NCI-H1092 treated with DMSO at 0.1 percent for 48 hours (cell line): ENCODE measurements around the gene ABCA1.
"Not testable (repeated sequence)": the region's sequence is repeated elsewhere in the genome, so short reads cannot be mapped to it uniquely, and the experiment has no call there.

Experiments used
- DNase-seq: peaks from one replicate; lab custom pipeline; 2025; lab: John Stamatoyannopoulos, UW

ABCA1 gene, protein sequence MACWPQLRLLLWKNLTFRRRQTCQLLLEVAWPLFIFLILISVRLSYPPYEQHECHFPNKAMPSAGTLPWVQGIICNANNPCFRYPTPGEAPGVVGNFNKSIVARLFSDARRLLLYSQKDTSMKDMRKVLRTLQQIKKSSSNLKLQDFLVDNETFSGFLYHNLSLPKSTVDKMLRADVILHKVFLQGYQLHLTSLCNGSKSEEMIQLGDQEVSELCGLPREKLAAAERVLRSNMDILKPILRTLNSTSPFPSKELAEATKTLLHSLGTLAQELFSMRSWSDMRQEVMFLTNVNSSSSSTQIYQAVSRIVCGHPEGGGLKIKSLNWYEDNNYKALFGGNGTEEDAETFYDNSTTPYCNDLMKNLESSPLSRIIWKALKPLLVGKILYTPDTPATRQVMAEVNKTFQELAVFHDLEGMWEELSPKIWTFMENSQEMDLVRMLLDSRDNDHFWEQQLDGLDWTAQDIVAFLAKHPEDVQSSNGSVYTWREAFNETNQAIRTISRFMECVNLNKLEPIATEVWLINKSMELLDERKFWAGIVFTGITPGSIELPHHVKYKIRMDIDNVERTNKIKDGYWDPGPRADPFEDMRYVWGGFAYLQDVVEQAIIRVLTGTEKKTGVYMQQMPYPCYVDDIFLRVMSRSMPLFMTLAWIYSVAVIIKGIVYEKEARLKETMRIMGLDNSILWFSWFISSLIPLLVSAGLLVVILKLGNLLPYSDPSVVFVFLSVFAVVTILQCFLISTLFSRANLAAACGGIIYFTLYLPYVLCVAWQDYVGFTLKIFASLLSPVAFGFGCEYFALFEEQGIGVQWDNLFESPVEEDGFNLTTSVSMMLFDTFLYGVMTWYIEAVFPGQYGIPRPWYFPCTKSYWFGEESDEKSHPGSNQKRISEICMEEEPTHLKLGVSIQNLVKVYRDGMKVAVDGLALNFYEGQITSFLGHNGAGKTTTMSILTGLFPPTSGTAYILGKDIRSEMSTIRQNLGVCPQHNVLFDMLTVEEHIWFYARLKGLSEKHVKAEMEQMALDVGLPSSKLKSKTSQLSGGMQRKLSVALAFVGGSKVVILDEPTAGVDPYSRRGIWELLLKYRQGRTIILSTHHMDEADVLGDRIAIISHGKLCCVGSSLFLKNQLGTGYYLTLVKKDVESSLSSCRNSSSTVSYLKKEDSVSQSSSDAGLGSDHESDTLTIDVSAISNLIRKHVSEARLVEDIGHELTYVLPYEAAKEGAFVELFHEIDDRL (N-terminal part only)

DNA sequence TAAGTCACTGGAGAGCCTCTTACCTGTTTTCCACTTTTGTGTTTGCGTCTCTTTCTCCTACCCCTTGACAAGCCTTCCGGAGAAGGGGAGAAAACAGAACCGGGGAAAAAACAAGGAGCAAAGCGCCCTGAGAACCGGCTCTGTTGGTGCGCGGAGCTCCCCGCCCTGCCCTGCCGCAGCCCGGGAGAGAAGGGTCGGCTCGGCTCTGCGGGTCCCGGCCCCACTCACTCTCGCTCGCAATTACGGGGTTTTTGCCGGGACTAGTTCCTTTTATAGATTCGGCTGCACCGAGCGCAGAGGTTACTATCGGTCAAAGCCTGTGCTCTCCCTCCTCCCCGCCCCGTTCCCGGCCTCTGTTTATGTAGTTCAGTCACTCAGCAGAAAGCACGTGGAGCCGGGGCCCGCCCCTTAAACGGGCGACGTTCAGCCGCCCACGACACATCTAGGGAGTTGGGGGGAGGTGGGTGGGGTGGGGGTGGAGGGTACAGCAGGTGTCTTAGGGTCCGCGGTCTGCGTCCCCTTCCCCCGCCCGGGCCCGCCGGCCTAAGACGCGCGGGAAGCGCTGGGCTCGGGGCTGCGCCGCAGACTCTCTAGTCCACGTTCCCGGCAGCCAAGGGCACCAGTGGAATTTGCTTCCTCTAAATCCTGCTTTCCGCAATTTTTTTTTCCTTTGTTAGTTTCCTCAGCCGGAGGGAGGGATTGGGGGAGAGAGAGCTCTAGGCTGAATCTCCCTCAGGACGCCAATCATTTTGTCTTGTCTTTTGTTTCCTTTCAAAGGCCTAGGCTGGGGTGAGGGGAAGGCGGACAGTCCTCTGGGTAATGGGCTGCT, at the start of gene ABCA1:
ABCA1 (minus strand) TSS at position 244 of the 829 bp plus-strand sequence. CDS start 24,476 bp downstream, outside the sequence.
- DNase-seq = peak; percentile 52

DNA sequence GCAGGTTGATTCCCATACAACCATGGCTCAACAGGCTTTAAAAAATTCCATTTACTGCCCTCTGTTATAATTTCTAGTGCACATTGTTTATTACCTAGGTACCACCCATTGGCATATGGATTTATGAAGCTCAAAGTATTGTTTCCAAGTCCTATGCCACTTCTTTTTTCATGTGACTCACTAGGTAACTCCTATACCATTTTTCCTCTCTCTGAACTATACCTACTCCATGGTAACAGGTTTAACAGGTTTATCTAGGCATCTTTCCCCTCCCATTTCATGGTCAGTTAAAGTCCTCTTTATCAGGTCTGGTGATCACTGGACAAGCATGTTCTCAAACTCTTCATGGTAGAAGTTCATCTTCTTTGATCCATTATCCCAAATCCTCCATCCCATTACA, 49.6 kb upstream of the ABCA1 start:
- no peak for DNase-seq

DNA sequence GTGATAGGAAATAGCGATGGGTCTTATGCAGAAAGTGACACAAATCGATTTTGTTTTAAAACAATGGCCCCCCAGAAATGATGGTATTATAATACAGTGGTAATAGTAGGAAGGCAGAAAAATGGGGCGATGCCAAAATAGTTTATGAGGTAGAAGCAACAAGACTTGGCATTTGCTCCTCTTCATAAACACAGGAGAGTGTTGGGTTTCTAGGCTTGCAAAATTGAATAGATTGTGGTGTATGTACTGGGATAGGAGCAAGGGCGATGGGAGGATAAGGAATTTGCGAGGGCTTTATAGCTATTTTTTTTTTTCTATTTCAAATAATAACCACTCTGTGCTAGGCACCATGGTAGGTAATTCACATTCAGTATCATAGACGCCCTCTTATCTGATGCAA, 49.2 kb upstream of the ABCA1 start:
- DNase-seq = no peak

DNA sequence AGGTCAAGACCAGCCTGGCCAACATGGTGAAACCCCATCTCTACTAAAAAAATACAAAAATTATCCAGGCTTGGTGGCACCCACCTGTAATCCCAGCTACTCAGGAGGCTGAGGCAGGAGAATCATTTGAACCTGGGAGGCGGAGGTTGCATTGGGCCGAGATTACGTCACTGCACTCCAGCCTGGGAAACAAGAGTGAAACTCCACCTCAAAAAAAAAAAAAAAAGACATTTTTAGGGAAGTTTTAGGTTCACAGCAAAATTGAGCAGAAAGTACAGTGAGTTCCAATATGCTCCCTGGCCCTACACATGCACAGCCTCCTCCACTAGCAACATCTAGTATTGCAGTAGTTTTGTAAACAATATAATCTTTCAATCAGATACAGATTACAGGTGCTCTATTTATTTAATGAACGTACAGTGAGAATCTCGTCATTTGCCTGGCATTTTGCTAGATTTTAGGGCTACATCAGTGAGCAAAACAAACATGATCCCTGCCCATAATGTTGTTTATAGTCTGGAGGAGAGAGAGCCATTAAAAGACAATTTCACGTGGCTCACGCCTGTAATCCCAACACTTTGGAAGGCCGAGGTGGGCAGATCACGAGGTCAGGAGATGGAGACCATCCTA, 48.1 kb upstream of the ABCA1 start:
- not testable (repeated sequence) for DNase-seq

DNA sequence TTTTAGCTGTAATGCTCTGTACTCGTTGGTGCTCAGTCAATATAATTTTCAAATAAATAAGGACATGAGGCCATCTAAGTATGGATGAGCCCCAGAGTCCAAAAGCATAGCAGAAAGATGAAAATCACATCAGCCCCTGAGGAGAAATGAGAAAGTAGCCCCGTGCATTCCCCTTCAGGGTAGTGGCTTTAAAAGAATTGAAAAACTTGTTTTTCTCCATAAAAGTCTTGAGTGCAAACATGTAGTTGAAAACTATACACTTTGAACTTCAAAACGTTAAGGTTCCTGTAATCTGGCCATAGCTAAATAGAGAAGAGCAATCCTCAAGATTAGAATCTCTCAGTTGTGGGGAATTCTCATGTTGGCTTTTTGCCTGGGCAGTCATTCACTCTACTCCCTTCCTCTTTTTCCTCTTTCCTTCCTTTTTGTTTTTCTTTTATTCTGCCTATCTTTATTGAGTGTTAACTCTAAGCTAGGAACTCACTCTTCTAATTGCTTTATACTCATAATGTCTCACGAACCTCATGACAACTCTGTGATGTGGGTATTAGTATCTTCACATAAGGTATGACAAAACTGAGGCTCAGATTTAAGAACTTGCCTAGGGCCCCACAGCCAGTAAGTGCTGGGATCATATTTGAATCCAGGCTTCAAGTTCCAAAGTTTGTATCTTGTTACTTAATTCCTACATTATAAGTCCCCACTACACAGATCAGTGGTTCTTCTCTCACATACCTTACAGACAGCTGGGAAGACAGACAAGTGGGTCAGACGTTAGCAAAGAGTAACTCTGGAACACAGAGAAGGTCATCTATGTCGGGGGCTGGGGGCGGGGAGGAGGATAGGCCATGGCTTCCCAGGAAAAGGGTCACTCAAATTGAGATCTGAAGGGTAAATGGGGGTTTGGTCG, 46.4 kb upstream of the ABCA1 start:
- DNase-seq = no peak

DNA sequence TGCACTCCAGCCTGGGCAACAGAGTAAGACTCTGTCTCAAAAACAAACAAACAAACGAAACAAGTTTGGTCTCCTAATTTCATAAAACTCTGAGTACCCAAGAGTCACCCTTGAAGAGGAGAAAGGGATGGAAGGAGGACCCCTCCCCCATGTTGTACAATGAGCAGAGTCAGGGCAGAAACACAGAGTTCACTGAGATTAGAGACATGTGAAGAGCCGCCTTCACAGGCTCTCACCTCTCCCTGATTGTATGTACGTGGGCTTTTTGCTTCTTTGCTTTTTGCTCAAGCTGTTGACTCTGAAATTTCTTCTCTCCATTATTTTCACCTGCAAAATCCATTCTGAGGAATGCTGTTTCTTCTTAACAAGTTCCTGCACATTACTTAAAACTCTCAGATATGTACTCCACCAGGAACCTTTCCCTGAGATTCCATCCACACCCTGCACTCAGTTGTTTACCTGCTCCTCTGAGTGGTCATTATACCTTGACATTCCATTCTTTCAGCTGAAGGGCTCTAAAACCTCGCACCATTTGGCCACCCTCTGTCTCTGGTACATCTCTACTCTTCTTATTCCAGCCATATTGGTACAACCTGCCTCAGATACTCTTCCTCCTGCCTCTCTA, 44.4 kb upstream of the ABCA1 start:
- DNase-seq = no peak

DNA sequence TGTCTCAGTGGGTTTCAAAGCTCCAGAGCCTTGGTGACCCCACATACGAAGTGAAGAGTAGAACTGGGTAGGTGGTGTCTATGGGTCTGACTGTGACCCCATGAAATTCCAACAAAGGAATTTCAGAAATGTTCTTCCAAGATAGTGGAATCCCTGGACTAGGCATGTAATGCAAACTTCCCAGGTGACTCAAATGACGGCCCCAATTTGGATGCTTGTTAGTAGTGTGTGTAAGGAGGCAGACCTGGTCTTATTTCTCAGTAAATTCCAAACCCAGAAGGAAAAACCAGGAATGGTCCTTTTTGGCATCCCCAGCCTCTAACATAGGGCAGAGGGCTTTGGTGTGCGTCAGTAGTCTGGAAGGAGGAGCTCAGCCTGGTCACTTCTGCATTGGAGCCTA, 43.6 kb upstream of the ABCA1 start:
- DNase-seq = no peak

DNA sequence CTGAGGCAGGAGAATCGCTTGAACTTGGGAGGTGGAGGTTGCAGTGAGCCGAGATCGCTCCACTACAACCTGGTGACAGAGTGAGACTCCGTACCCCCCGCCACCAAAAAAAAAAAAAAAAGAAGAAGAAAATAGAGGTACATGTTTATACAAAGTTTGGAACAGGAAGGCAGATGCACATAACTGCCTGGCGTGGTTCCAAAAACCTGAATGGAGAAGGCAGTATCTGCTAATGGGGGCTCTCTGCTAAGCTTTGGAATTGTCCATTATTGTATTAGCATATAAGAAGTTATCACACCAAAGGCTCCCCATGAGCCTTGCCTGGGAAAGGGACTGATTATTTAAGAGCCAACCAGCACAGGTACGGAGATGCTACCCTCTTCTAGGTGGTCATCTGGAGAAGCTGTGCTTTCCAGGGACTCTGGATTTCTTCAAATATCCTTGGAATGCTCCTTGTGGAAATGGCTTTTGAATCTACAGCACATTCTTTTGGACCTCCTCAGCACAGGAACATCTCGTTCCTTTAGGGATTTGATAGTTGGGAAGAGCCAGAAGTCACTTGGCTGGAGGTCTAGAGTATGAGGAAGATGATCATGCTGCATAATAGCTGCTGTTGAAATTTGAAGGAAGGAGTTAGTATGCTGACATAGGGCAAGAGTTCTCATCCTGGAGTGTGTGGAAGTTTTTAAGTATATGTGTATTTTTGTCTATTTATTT, 42.5 kb upstream of the ABCA1 start:
- no peak for DNase-seq

DNA sequence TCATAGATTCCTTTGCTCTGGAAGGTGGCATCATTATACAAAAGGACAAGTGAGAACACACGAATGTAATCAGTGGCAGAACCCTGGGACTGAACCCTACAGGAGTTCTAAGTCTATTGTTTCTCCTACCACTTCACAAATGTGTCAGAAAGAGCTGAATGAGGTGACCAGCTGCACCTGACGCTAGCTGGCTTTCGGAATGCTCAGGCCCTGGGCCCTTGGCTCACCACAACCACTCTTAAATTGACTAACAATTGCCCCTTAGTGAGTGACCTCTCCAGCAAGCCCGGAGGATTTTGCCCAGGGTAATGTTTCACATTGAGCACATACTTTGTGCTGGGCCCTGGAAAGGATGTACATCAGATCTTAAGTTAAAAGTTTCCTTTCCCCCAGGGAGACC, 41.2 kb upstream of the ABCA1 start:
- DNase-seq = no peak

DNA sequence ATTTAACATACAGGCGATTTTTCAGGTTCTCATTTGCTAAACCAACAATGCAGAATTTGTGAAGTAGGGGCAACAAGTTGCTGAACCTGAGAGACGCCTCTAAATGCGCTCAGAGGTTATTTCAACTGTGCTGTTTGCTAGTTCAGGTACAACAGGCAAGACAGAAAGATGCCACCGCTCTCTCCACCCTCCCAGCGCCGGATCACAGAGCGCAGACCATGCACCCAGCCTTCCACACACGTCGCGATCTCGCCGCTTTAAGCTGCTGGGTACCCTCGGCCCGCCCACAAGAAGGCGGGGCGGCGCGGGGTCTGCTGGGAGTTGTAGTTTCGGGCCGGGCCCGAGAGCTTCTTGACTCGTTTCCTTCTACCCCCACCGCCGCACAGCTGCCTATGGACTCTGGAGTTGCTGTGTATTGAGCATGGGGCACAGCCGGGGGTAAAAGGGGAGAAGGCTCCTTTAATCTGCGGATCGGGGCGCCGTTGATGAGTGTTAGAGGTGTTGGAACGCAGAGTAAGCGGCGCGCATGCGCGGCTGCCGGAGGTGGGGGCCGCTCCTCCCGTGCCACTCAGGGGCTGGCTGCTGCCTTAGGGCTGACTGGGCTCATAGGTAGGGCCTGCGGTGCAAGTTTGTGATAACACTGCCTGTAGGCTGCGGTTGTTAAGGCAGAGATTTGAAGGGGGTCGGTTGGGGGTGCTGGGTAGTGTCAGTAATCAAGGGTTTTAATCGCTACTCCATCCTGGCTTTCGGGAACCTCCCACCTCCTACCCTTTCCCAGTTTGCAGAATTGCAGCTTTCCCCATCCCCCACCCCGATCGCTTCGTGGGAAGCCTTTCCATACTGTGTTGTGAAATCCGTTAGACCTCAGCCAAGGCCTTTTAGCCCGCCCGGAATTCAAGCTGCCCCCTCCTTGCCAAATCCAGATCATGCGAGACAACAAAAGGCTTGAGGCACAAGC, 40.3 kb upstream of the ABCA1 start:
- peak; percentile 90 for DNase-seq

DNA sequence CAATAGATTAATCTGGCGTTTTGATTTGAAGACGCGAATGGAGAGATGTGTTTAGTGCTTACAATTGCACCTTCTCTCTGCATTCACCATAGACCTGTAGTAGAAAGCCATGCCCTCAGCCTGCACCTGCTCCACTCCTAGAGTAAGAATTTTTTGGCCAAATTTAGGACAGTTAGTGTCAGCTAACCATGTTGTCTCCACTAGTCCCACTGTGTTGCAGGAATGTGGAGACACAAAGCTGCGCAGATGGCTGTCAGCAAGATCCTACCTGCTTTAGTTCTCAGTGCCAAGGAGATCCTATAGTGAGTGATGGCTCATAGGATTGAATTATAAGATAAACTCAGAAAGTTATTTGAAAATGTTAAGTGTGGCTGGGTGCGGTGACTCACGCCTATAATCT, 35.1 kb upstream of the ABCA1 start:
- DNase-seq = no peak

DNA sequence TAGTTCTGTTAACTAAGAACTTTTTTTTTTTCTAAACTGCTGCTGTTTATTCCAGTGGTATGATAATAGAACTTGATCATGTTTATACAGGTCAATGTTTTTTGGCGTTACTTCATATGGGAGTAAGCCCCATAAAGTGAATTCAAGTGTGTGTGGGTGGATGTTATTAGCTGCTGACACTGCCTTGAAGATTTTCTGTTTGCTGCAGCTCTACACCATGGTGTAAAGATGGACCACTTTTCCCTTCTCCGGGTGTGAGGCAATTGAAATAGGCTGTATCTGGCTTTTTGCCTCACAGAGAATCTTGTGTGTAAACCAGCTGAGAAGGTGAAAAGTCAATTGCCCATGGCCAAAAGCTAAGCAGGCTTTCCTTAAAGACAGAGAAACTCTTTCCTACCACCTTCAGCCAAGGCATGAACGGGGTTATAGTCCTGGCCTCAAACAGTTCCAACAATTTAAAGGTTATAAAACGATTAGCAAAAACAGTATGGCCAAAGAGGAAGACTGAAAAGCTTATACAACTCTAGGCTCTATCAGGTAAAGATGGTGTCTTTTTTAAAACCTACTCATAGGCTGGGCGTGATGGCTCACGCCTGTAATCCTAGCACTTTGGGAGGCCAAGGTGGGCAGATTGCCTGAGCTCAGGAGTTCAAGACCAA, 33.9 kb upstream of the ABCA1 start:
- DNase-seq = no peak

DNA sequence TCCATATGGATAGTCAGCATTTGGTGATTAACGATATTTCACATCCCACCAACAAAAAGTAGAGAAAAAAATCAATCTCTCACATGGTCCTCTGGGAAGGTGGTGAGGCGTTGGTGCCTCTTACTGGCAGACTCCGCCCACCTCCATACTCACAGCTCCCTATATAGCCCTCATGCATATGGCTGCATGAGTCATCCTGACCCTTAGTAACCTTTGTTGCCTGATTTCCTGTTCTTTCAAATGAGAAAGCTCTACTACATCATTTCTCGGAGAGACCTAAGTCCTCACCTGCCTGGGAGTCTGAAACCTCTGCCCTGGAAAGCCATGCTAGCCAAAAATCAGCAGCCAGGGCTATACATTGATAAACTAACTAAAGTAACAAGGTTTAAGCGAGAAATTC, 33.3 kb upstream of the ABCA1 start:
- DNase-seq = no peak

DNA sequence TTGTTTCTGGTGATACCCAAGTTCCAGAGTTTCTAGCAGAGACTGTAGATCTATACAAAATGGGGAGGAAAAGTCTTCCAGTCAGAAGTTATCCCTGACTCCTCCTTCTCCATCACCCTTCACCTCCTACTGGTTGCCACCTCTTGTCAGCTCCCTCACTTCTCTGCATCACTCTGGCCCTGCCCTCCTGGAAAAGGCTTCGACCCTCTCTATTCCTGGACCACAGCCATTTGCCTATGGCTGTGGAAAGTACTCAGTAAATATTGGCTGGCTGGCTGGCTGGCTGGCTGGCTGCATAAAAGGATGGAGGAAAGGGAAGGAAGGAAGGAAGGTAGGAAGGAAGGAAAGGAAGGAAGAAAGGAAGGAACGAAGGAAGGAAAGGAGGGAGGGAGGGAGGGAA, 32.7 kb upstream of the ABCA1 start:
- peak; percentile 78 for DNase-seq

DNA sequence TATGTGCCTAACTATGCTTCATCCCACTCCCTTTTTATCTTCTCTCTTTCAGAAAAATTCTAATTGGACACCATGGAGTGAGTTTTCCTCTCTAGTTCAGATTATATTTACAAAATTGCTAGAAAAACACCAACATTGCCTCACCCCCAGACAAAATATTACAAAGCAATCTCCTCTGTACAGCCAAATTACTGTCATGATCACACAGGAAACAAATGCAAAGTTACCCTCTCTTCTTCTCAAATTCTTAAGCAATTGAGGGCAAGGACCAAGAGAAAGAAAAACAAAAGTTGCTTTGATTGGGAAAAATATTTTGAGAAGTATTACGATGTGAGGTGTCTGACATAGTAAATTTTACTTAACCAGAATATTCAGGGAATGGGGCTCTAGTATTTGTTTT, 30.8 kb upstream of the ABCA1 start:
- no peak for DNase-seq

DNA sequence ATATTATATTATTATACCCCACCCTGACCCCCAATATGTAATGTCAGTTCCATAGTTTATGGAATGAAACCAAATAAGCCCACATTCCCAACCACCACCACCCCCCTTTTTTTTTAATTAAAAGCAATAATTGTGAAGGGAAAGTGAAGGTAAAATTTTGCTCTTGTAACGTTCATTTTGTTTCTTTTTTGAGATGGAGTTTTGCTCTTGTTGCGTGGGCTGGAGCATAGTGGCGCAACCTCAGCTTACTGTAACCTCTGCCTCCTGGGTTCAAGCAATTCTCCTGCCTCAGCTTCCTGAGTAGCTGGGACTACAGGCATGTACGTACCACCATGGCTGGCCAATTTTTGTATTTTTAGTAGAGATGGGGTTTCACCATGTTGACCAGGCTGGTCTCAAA, 30.1 kb upstream of the ABCA1 start:
- not testable (repeated sequence) for DNase-seq

DNA sequence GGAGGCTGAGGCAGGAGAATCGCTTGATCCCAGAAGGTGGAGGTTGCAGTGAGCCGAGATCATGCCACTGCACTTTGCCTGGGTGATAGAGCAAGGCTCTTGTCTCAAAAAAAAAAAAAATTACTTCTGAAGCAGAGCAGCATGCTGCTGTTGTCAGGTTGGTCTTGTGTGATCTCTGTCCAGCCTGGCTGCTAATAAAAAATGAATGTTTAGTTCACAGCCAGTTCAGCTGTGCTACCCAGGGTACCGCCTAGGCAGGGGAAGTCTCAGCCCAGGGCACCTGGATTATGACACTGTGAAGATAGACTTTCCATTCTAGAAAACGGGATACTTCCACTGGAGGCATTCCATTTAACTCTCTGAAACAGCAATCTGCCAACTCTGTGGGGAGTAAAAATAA, 23.5 kb upstream of the ABCA1 start:
- DNase-seq = no peak
